A549 (cell line): Measurements from ENCODE around the gene RCAN2. TPM values are rescaled to one million over a fixed set of nuclear protein-coding genes. Genes with fewer than 3 reads are reported as not detected.

Experiments used
- ATAC-seq, 2 experiments: fragments of 200-7000 bp in 1 of 2; fragments of >200 bp in 1 of 2; cut with Nextera tagmentation in 1 of 2; cut with Tn5 transposase in 1 of 2; 3 replicates each; pipeline versions ENCODE4 v1.8.0 to v1.9.1; 2018 to 2020; ENCODE audit warnings: mild to moderate bottlenecking in 1 of 2, moderate library complexity in 1 of 2
- CTCF ChIA-PET: fragments of 300-600 bp; sonication (Branson Sonifier 250); formaldehyde crosslinking; extraction: SDS; loops from one replicate; lab custom pipeline; 2021; ENCODE audit warnings: antibody characterized with exemption, inconsistent platforms; lab: Yijun Ruan, JAX
- POLR2A ChIA-PET: fragments of 350-600 bp; formaldehyde crosslinking; extraction: SDS; loops from one replicate; lab custom pipeline; 2021; ENCODE audit warnings: antibody characterized with exemption, inconsistent platforms; lab: Yijun Ruan, JAX
- DNase-seq, 2 experiments: peaks; one replicate each; pipeline versions ENCODE4 v3.0.0 to v3.0.0-alpha.2; 2011 to 2016; ENCODE audit warnings: low read depth in 1 of 2, low spot score in 1 of 2
- FAIRE-seq: peaks from 2 replicates; lab custom pipeline; 2011; peaks lifted over from hg19 to GRCh38; lab: Jason Lieb, UNC
- H3K27ac ChIP-seq, 2 experiments: fragments of >200 bp; sonication (Bioruptor Twin); formaldehyde crosslinking; 3 replicates each; pipeline ENCODE4 v1.5.1; 2016 to 2017
- H3K4me1 ChIP-seq: fragments of >200 bp; sonication (Bioruptor Twin); formaldehyde crosslinking; 3 replicates; pipeline ENCODE4 v1.6.1; 2016
- H3K4me2 ChIP-seq: fragments of >200 bp; sonication (Bioruptor Twin); formaldehyde crosslinking; 3 replicates; pipeline ENCODE4 v1.6.1; 2016
- H3K4me3 ChIP-seq: fragments of >200 bp; sonication (Bioruptor Twin); formaldehyde crosslinking; 3 replicates; pipeline ENCODE4 v1.5.1; 2016
- H3K9me3 ChIP-seq: fragments of >200 bp; sonication (Bioruptor Twin); formaldehyde crosslinking; 3 replicates; pipeline ENCODE4 v1.6.1; 2016
- CEBPB ChIP-seq, 2 experiments: fragments of >200 bp in 1 of 2; sonication (Bioruptor Twin) in 1 of 2; formaldehyde crosslinking in 1 of 2; IDR thresholded peaks; 2 replicates each; pipeline ENCODE4 v1.6.1; 2012 to 2016
- CHD4 ChIP-seq: fragments of 200-600 bp; sonication (generic); IDR thresholded peaks from 2 replicates; pipeline ENCODE4 v1.6.1; 2016; ENCODE audit warnings: antibody characterized with exemption, mild to moderate bottlenecking, borderline replicate concordance
- EHF ChIP-seq: fragments of 250-450 bp; sonication (Bioruptor Pico); IDR thresholded peaks from 2 replicates; pipeline ENCODE4 v1.5.0; 2020; ENCODE audit warnings: mild to moderate bottlenecking
- ESRRA ChIP-seq: fragments of 150-350 bp; IDR thresholded peaks from 2 replicates; pipeline ENCODE4 v1.6.1; 2014; ENCODE audit warnings: mild to moderate bottlenecking, low read length, borderline replicate concordance
- GATA3 ChIP-seq: IDR thresholded peaks from 2 replicates; pipeline ENCODE4 v1.6.1; 2012; ENCODE audit warnings: borderline replicate concordance
- HMGXB4 ChIP-seq: fragments of 250-450 bp; sonication (Bioruptor Pico); IDR thresholded peaks from 2 replicates; pipeline ENCODE4 v1.5.0; 2021; ENCODE audit warnings: mild to moderate bottlenecking, moderate library complexity, borderline replicate concordance
- HOXA7 ChIP-seq: fragments of 250-450 bp; sonication (Bioruptor Pico); IDR thresholded peaks from 2 replicates; pipeline ENCODE4 v1.5.0; 2020; ENCODE audit warnings: mild to moderate bottlenecking, moderate library complexity
- JUN ChIP-seq, 2 experiments: fragments of >200 bp; sonication (Bioruptor Twin); formaldehyde crosslinking; IDR thresholded peaks; 2 replicates in 1 of 2; 3 replicates in 1 of 2; pipeline ENCODE4 v1.6.1; 2016 to 2017
- MAZ ChIP-seq: fragments of 150-350 bp; IDR thresholded peaks from 2 replicates; pipeline ENCODE4 v1.6.1; 2014; ENCODE audit warnings: antibody characterized with exemption, low read depth, low read length, borderline replicate concordance
- MYC ChIP-seq: IDR thresholded peaks from 2 replicates; pipeline ENCODE4 v1.6.1; 2012; ENCODE audit warnings: mild to moderate bottlenecking, inconsistent platforms, low read length, improper control_type of control experiment, borderline replicate concordance
- NFE2L2 ChIP-seq: fragments of 150-350 bp; conservative IDR thresholded peaks from 2 replicates; pipeline ENCODE4 v1.6.1; 2014; ENCODE audit warnings: low read length
- NR3C1 ChIP-seq: fragments of >200 bp; sonication (Bioruptor Twin); formaldehyde crosslinking; IDR thresholded peaks from 3 replicates; pipeline ENCODE4 v1.6.1; 2017
- PHF8 ChIP-seq: fragments of 200-600 bp; sonication (generic); IDR thresholded peaks from 2 replicates; pipeline ENCODE4 v1.6.1; 2016; ENCODE audit warnings: low read depth, mild to moderate bottlenecking, antibody characterized with exemption, moderate library complexity, borderline replicate concordance
- REST ChIP-seq: fragments of 200-600 bp; sonication (generic); IDR thresholded peaks from 2 replicates; pipeline ENCODE4 v1.6.1; 2016; ENCODE audit warnings: antibody characterized with exemption, mild to moderate bottlenecking, moderate library complexity
- RFX5 ChIP-seq: fragments of 450-650 bp; IDR thresholded peaks from 2 replicates; pipeline ENCODE4 v1.7.1; 2014; ENCODE audit warnings: antibody characterized with exemption, mild to moderate bottlenecking, moderate library complexity
- RNF2 ChIP-seq: fragments of 200-600 bp; sonication (generic); IDR thresholded peaks from 2 replicates; pipeline ENCODE4 v1.6.1; 2016; ENCODE audit warnings: low read depth, mild to moderate bottlenecking, antibody characterized with exemption, moderate library complexity, borderline replicate concordance
- ZNF302 ChIP-seq: fragments of 250-450 bp; sonication (Bioruptor Pico); IDR thresholded peaks from 2 replicates; pipeline ENCODE4 v1.9.0; 2021; ENCODE audit warnings: inconsistent platforms, mild to moderate bottlenecking, moderate library complexity
- ZSCAN20 ChIP-seq: fragments of 250-450 bp; sonication (Bioruptor Pico); IDR thresholded peaks from 2 replicates; pipeline ENCODE4 v1.8.0; 2022; ENCODE audit warnings: mild to moderate bottlenecking, moderate library complexity
- WGBS: methylation state at CpG from one replicate; pipeline ENCODE4 v1.1.6; 2017; ENCODE audit errors: missing lambda C conversion rate; 5-methylcytosine and 5-hydroxymethylcytosine counted together
- polyA plus RNA-seq, 4 experiments: library from polyadenylated mRNA; depleted of rRNA in 3 of 4; stranded (reverse); fragments of >200 nt; fragmentation: RNase III in 1 of 4; extraction: RNeasy Plus Mini Kit Qiagen cat#74134 plus additional on column Dnase treatment in 1 of 4; gene quantifications; 2 replicates in 3 of 4; 3 replicates in 1 of 4; pipeline ENCODE4 v1.2.3, GENCODE V29; 2011 to 2017
- TF ChIP-seq, protein P1 (sequence below): fragments of >200 bp; sonication (Bioruptor Twin); formaldehyde crosslinking; IDR thresholded peaks from 2 replicates; pipeline ENCODE4 v1.6.1; 2016
- TF ChIP-seq, protein P2 (sequence below): IDR thresholded peaks from 2 replicates; pipeline ENCODE4 v1.6.1; 2012; ENCODE audit warnings: low read depth, borderline replicate concordance

The RCAN2 gene
- polyA plus RNA-seq, 2 of the 4 experiments (the other 2 are of a cell fraction): not detected

- Histone ChIP-seq H3K27ac (no peak overlapping the region), H3K4me2 (no peak overlapping the region), H3K4me3 (no peak overlapping the region), H3K4me1 (no peaks in the 10 kb centered on the region), H3K9me3 (no peaks in the 10 kb centered on the region)
- DNase-seq (no peak), FAIRE-seq (no peak), ATAC-seq (no peak)
- POLR2A ChIA-PET: no interaction called here
- no peak for TF ChIP-seq ESRRA
- 0% methylated on average over 2 of the region's 2 CpGs for WGBS
- CTCF ChIA-PET: no interaction called here
These were observed 186.0 kb downstream of the RCAN2 start for GRCh38 chr6:46305236-46305635.

DNA sequence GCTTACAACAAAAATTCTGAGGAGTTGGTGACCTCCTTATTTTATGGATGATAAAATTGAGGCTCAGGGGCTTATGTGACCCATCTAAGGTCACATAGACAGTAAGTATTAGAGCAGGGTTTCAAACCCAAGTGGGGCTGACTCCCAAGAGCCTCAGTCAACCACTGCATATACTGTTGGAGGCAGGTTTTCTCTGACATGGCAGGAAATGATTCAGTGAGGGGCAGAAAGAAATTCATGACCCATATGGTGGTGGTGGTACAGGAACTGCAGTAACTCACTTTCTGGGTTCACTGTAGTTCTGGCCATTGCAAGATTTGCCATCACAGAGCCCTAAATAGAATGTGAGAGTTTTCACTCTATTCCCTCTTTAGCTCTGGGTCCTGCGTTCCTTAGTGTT, 188.4 kb downstream of the RCAN2 start:
- Histone ChIP-seq H3K4me1 (no peaks in the 10 kb centered on the region), H3K4me3 (no peak overlapping the region), H3K27ac (no peak overlapping the region), H3K9me3 (no peaks in the 10 kb centered on the region), H3K4me2 (no peak overlapping the region)
- WGBS: 0% methylated on average over 1 of the region's 1 CpG
- FAIRE-seq (no peak), DNase-seq (no peak), ATAC-seq (no peak)
- ChIA-PET POLR2A (no interaction called here), CTCF (no interaction called here)
- TF ChIP-seq, protein P1, sequence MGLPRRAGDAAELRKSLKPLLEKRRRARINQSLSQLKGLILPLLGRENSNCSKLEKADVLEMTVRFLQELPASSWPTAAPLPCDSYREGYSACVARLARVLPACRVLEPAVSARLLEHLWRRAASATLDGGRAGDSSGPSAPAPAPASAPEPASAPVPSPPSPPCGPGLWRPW: no peak
- TF ChIP-seq RFX5 (no peak), ZNF302 (CRISPR knock-in tag) (no peak), MYC (no peak), EHF (CRISPR knock-in tag) (no peak), REST (no peak), CHD4 (no peak), CEBPB (IDR thresholded peaks at IDR 0.05) (no peak), NFE2L2 (no peak), ESRRA (no peak), MAZ (no peak), NR3C1 (no peak), HMGXB4 (CRISPR knock-in tag) (no peak), HOXA7 (CRISPR knock-in tag) (no peak), JUN (IDR thresholded peaks at IDR 0.05) (no peak), PHF8 (no peak), RNF2 (no peak), GATA3 (no peak), ZSCAN20 (CRISPR knock-in tag) (no peak)
- TF ChIP-seq, protein P2, sequence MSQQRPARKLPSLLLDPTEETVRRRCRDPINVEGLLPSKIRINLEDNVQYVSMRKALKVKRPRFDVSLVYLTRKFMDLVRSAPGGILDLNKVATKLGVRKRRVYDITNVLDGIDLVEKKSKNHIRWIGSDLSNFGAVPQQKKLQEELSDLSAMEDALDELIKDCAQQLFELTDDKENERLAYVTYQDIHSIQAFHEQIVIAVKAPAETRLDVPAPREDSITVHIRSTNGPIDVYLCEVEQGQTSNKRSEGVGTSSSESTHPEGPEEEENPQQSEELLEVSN: no peak
